K562 (cell line): ENCODE measurements around the gene COA4. TPM values are rescaled to one million over a fixed set of nuclear protein-coding genes. Genes with fewer than 3 reads are reported as not detected.

Experiments
- ATAC-seq: fragments of 200-7000 bp; cut with Tn5 transposase; 3 replicates; pipeline ENCODE4 v1.9.1; 2020; ENCODE audit warnings: moderate library complexity
- BruUV-seq: library from RNA; stranded (reverse); fragments of 400-500 nt; replicated peaks from 2 replicates; lab custom pipeline; 2021; lab: Mats Ljungman, UMichigan
- CTCF ChIA-PET: fragments of 300-600 bp; formaldehyde crosslinking; extraction: SDS; loops from one replicate; lab custom pipeline; 2021; ENCODE audit warnings: low intra/inter-chr PET ratio; lab: Yijun Ruan, JAX
- POLR2A ChIA-PET: fragments of 300-600, 350-650 bp; sonication (Branson Sonifier 250); formaldehyde crosslinking; extraction: SDS; loops from one replicate; lab custom pipeline; 2021; ENCODE audit warnings: antibody characterized with exemption, inconsistent platforms; lab: Yijun Ruan, JAX
- DNase-seq, 4 experiments: peaks; one replicate each; pipeline versions ENCODE4 v3.0.0 to v3.0.0-alpha.2; 2011 to 2018; ENCODE audit warnings: low spot score in 3 of 4, mixed read lengths in 3 of 4; ENCODE audit errors: extremely low read depth in 1 of 4
- FAIRE-seq: peaks from 2 replicates; lab custom pipeline; 2011; peaks lifted over from hg19 to GRCh38; lab: Jason Lieb, UNC
- H2AFZ ChIP-seq: 2 replicates; pipeline ENCODE4 v1.6.0; 2011; ENCODE audit warnings: low read depth, low read length, control low read depth, inconsistent platforms
- H3K27ac ChIP-seq: fragments of 200-600 bp; 3 replicates; pipeline ENCODE4 v1.8.0; 2011; ENCODE audit warnings: low read depth, mild to moderate bottlenecking, control low read depth, inconsistent platforms, low read length, moderate library complexity, mixed read lengths; ENCODE audit errors: extremely low read depth
- H3K27me3 ChIP-seq, 2 experiments: fragments of 300-600 bp in 1 of 2; 2 replicates in 1 of 2; 3 replicates in 1 of 2; pipeline versions ENCODE4 v1.6.0 to v1.8.0; 2011; ENCODE audit warnings: inconsistent platforms in 2 of 2, low read length in 2 of 2, mild to moderate bottlenecking in 1 of 2, mixed read lengths in 1 of 2, moderate library complexity in 1 of 2; ENCODE audit not compliant: control insufficient read depth in 2 of 2, insufficient read depth in 2 of 2
- H3K36me3 ChIP-seq: fragments of 300-600 bp; 3 replicates; pipeline ENCODE4 v1.8.0; 2011; ENCODE audit warnings: mild to moderate bottlenecking, low read length, inconsistent platforms; ENCODE audit not compliant: control insufficient read depth, insufficient read depth
- H3K4me1 ChIP-seq, 2 experiments: fragments of 200-600 bp in 1 of 2; replicated peaks in 1 of 2; 2 replicates in 1 of 2; 3 replicates in 1 of 2; pipeline versions ENCODE4 v1.5.1 to v1.8.0; 2011; ENCODE audit warnings: inconsistent platforms in 2 of 2, low read length in 2 of 2, mild to moderate bottlenecking in 1 of 2, mixed read lengths in 1 of 2, moderate library complexity in 1 of 2; ENCODE audit not compliant: control insufficient read depth in 2 of 2, insufficient read depth in 2 of 2
- H3K4me2 ChIP-seq: 2 replicates; pipeline ENCODE4 v1.6.1; 2011; ENCODE audit warnings: low read length, control low read depth, inconsistent platforms, mixed read lengths; ENCODE audit not compliant: insufficient read depth
- H3K4me3 ChIP-seq: fragments of 200-600 bp; sonication (generic), shearing (Covaris generic); 2 replicates; pipeline ENCODE4 v1.5.1; 2016; ENCODE audit warnings: control low read depth, inconsistent platforms
- H3K79me2 ChIP-seq: fragments of 200-600 bp; 3 replicates; pipeline ENCODE4 v1.8.0; 2011; ENCODE audit warnings: low read length, inconsistent platforms; ENCODE audit not compliant: control insufficient read depth, insufficient read depth
- H3K9ac ChIP-seq, 2 experiments: 2 replicates each; pipeline versions ENCODE4 v1.6.0 to v1.6.1; 2011; ENCODE audit warnings: low read depth in 2 of 2, low read length in 2 of 2, control low read depth in 1 of 2, inconsistent platforms in 1 of 2, mild to moderate bottlenecking in 1 of 2, mixed read lengths in 1 of 2; ENCODE audit not compliant: insufficient read depth in 1 of 2
- H3K9me1 ChIP-seq: one replicate; pipeline ENCODE4 v1.6.0; 2011; ENCODE audit warnings: inconsistent platforms, mild to moderate bottlenecking, low read length, moderate library complexity; ENCODE audit not compliant: control insufficient read depth, insufficient read depth
- H3K9me3 ChIP-seq: replicated peaks from 2 replicates; pipeline ENCODE4 v1.5.1; 2011; ENCODE audit warnings: low read depth, low read length, inconsistent platforms; ENCODE audit not compliant: control insufficient read depth, insufficient read depth
- H4K20me1 ChIP-seq: replicated peaks from 2 replicates; pipeline ENCODE4 v1.6.1; 2011; ENCODE audit warnings: low read length, inconsistent platforms, mixed read lengths; ENCODE audit not compliant: control insufficient read depth, insufficient read depth
- CHCHD3 ChIP-seq: fragments of 250-450 bp; sonication (Bioruptor Pico); IDR thresholded peaks from 2 replicates; pipeline ENCODE4 v2.1.2; 2022; ENCODE audit warnings: mild to moderate bottlenecking
- JUN ChIP-seq, 2 experiments: sonication (generic) in 1 of 2; formaldehyde crosslinking in 1 of 2; IDR thresholded peaks; 2 replicates each; pipeline versions ENCODE4 v1.6.1 to v1.8.0; 2012 to 2022; ENCODE audit warnings: borderline replicate concordance in 2 of 2, mild to moderate bottlenecking in 2 of 2, improper control_type of control experiment in 1 of 2, low read depth in 1 of 2, low read length in 1 of 2, missing genetic modification reagents in 1 of 2
- MIER1 ChIP-seq: fragments of 450-650 bp; IDR thresholded peaks from 2 replicates; pipeline ENCODE4 v1.6.1; 2016; ENCODE audit warnings: antibody characterized with exemption, mild to moderate bottlenecking, low read depth
- MITF ChIP-seq: IDR thresholded peaks from 2 replicates; pipeline ENCODE4 v1.6.1; 2014; ENCODE audit warnings: antibody characterized with exemption
- POLR2AphosphoS5 ChIP-seq: IDR thresholded peaks from 2 replicates; pipeline ENCODE4 v1.6.1; 2011; ENCODE audit warnings: mild to moderate bottlenecking, low read depth, low read length, moderate library complexity; ENCODE audit not compliant: control insufficient read depth, insufficient read depth
- SIX5 ChIP-seq, 2 experiments: IDR thresholded peaks; 2 replicates each; pipeline ENCODE4 v1.6.1; 2011; ENCODE audit warnings: low read length in 2 of 2, borderline replicate concordance in 1 of 2, low read depth in 1 of 2, mild to moderate bottlenecking in 1 of 2, moderate library complexity in 1 of 2; ENCODE audit not compliant: insufficient read depth in 1 of 2
- SMAD1 ChIP-seq: fragments of 150-350 bp; IDR thresholded peaks from 2 replicates; pipeline ENCODE4 v1.6.1; 2014; ENCODE audit warnings: low read length, low read depth; ENCODE audit not compliant: partially characterized antibody
- SMARCE1 ChIP-seq: fragments of 450-650 bp; IDR thresholded peaks from 2 replicates; pipeline ENCODE4 v1.7.1; 2016; ENCODE audit warnings: mild to moderate bottlenecking
- TEAD1 ChIP-seq, 2 experiments: fragments of 450-650 bp in 1 of 2; sonication (generic) in 1 of 2; formaldehyde crosslinking; IDR thresholded peaks; 2 replicates each; pipeline versions ENCODE4 v1.4.0 to v1.8.0; 2020 to 2022; ENCODE audit warnings: mild to moderate bottlenecking in 2 of 2, missing genetic modification reagents in 1 of 2
- ZBTB1 ChIP-seq: sonication (generic); formaldehyde crosslinking; IDR thresholded peaks from 2 replicates; pipeline ENCODE4 v1.8.1; 2023; ENCODE audit warnings: missing genetic modification reagents, low read depth, mild to moderate bottlenecking, borderline replicate concordance
- ZNF707 ChIP-seq: fragments of 250-450 bp; sonication (Bioruptor Pico); conservative IDR thresholded peaks from 2 replicates; pipeline ENCODE4 v1.8.0; 2022; ENCODE audit warnings: inconsistent platforms, mild to moderate bottlenecking, moderate library complexity
- WGBS: fragments of 100-300 bp; shearing (Covaris generic); methylation state at CpG from one replicate; pipeline ENCODE4 v1.1.6; 2016; ENCODE audit warnings: low coverage, mixed read lengths; ENCODE audit not compliant: insufficient coverage; ENCODE audit errors: missing lambda C conversion rate; 5-methylcytosine and 5-hydroxymethylcytosine counted together
- in situ Hi-C: fragments of 300-500 bp; cut with MboI; formaldehyde crosslinking; loops from 4 replicates; pipeline ENCODE4 v1.15.0; 2018; ENCODE audit warnings: inconsistent platforms, mixed read lengths
- intact Hi-C: fragments of 100-400 bp; cut with micrococcal nuclease; formaldehyde crosslinking; loops from 2 replicates; pipeline ENCODE4 v1.14.2; 2022
- polyA plus RNA-seq, 8 experiments: library from polyadenylated mRNA; depleted of rRNA in 4 of 8; stranded (reverse) in 5 of 8; unstranded in 3 of 8; fragments of >200 nt; fragmentation: Nextera tagmentation in 2 of 8; fragmentation: Illumina TruSeq in 1 of 8; extraction: Ambion mirVana in 2 of 8; extraction: Trizol in 1 of 8; gene quantifications; 2 replicates each; pipeline versions ENCODE4 v1.2.1 to v1.2.3, GENCODE V29; 2011 to 2014; ENCODE audit warnings: inconsistent platforms in 1 of 8, missing spikeins in 1 of 8
- total RNA-seq, 7 experiments: library from RNA; depleted of rRNA in 6 of 7; stranded (reverse); fragments of >200 nt in 6 of 7; fragmentation: Illumina TruSeq in 2 of 7; extraction: Trizol in 2 of 7; gene quantifications; 2 replicates each; pipeline versions ENCODE4 v1.2.1 to v1.2.3, GENCODE V29; 2011 to 2021; ENCODE audit warnings: low replicate concordance in 1 of 7
- TF ChIP-seq, protein P1 (sequence below): fragments of 450-650 bp; formaldehyde crosslinking; IDR thresholded peaks from 2 replicates; pipeline ENCODE4 v1.4.0; 2020; ENCODE audit warnings: mild to moderate bottlenecking, moderate library complexity

COA4 gene
- total and polyA plus RNA-seq, 9 of the 15 experiments (the other 6 are each of a cell fraction or from before 2014, with no cell fraction given), result 108 to 255 (median 152) TPM

DNA sequence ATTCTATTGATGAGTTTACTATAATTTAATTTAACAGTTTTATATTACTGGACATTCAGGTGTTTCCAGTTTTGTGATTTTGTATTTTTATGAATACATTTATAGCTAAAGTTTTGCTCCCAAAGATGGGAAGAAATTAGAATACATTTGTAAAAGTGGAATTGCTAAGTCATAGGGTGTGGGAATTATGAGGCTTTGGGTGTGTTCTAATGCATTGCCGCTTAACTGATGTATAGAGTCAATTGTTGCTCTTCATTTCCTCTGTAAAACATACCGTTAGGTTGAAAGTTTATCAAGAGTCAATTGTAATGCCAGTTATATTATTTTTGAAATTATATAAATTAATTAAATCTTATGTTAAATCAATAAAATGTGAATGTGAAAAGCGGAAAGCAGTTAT is 16.4 kb upstream of the COA4 start:
- no peak for FAIRE-seq
- Histone ChIP-seq H3K27me3 (no peaks in the 10 kb centered on the region), H3K4me1 (no peaks in the 10 kb centered on the region), H3K36me3 (peaks cover 39% of the 10 kb centered on the region), H3K79me2 (no peaks in the 10 kb centered on the region), H3K9me3 (no peaks in the 10 kb centered on the region), H3K4me2 (no peak overlapping the region), H4K20me1 (no peaks in the 10 kb centered on the region), H3K27ac (no peak overlapping the region), H2AFZ (no peak overlapping the region), H3K4me3 (no peak overlapping the region), H3K9me1 (no peaks in the 10 kb centered on the region), H3K9ac (no peak overlapping the region)
- in situ Hi-C loops (no loop called here), intact Hi-C loops (no loop called here)
- CTCF ChIA-PET, result no interaction called here
- no peak for DNase-seq
- TF ChIP-seq, protein P1, sequence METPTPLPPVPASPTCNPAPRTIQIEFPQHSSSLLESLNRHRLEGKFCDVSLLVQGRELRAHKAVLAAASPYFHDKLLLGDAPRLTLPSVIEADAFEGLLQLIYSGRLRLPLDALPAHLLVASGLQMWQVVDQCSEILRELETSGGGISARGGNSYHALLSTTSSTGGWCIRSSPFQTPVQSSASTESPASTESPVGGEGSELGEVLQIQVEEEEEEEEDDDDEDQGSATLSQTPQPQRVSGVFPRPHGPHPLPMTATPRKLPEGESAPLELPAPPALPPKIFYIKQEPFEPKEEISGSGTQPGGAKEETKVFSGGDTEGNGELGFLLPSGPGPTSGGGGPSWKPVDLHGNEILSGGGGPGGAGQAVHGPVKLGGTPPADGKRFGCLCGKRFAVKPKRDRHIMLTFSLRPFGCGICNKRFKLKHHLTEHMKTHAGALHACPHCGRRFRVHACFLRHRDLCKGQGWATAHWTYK, result no peak
- no peak for TF ChIP-seq SMAD1
- TF ChIP-seq POLR2AphosphoS5, result no peak
- no peak for TF ChIP-seq TEAD1 (CRISPR knock-in tag; IDR thresholded peaks at IDR 0.05)
- no peak for TF ChIP-seq JUN (IDR thresholded peaks at IDR 0.05; ENCODE audit: borderline replicate concordance, low read depth, low read length)
- TF ChIP-seq JUN (CRISPR knock-in tag; IDR thresholded peaks at IDR 0.05; ENCODE audit: borderline replicate concordance), result no peak
- no peak for TF ChIP-seq MITF
- no peak for TF ChIP-seq ZNF707 (CRISPR knock-in tag)
- TF ChIP-seq MIER1, result no peak
- TF ChIP-seq SMARCE1, result no peak
- no peak for TF ChIP-seq SIX5 (IDR thresholded peaks at IDR 0.05; ENCODE audit: borderline replicate concordance in 1 of 2, insufficient read depth in 1 of 2, low read depth in 1 of 2, low read length in 2 of 2)
- TF ChIP-seq ZBTB1 (CRISPR knock-in tag), result no peak
- no peak for TF ChIP-seq CHCHD3 (CRISPR knock-in tag)
- 97% methylated on average over 3 of the region's 3 CpGs for WGBS
- no TSS peak for BruUV-seq
- POLR2A ChIA-PET, result interaction anchor here (1.9 kb wide), 1 partner anchor 18 kb away, joined by 9 read pairs; no protein-coding TSS in a partner anchor
- ATAC-seq, result no peak
